Colonic mucosa (tissue), 4 donors: ENCODE data around the gene CRNKL1. TPM values are rescaled to one million over a fixed set of nuclear protein-coding genes. Genes with fewer than 3 reads are reported as not detected.

Source experiments
- DNase-seq: peaks from one replicate; pipeline ENCODE4 v3.0.0-alpha.2; 2020
- H3K27ac ChIP-seq: fragments of 200-600 bp; one replicate; pipeline ENCODE4 v1.8.0; 2021
- H3K27me3 ChIP-seq: fragments of 200-600 bp; one replicate; pipeline ENCODE4 v1.8.0; 2021
- H3K36me3 ChIP-seq: fragments of 200-600 bp; one replicate; pipeline ENCODE4 v1.8.0; 2021
- H3K4me1 ChIP-seq: fragments of 200-600 bp; one replicate; pipeline ENCODE4 v1.8.0; 2021; ENCODE audit warnings: mild to moderate bottlenecking
- H3K4me3 ChIP-seq: fragments of 200-600 bp; one replicate; pipeline ENCODE4 v1.8.0; 2021
- H3K9ac ChIP-seq, 2 donors: one replicate each; pipeline ENCODE4 v1.7.0; 2013; ENCODE audit warnings: control low read depth in 2 of 2, low read depth in 2 of 2, low read length in 2 of 2
- H3K9me3 ChIP-seq: fragments of 200-600 bp; one replicate; pipeline ENCODE4 v1.8.0; 2021
- intact Hi-C: fragments of 100-400 bp; cut with DNase I; formaldehyde crosslinking; loops from one replicate; pipeline ENCODE4 v1.14.1; 2022
- total RNA-seq, 2 donors: library from RNA; stranded (reverse); fragmentation: NEBNext Ultra II Directional in 1 of 2; extraction: Animal tissue kit (Norgen Biotek cat#: 25700) in 1 of 2; gene quantifications; one replicate each; pipeline ENCODE4 v1.2.1, GENCODE V29; 2021
- TF ChIP-seq, protein P1 (sequence below): fragments of 200-600 bp; IDR thresholded peaks from one replicate; pipeline ENCODE4 v1.8.0; 2022; ENCODE audit warnings: antibody characterized with exemption, mild to moderate bottlenecking
- donor health status: healthy.
- donor health status: DM: no; HTN: no; CAD: no.
- donor health status: DM: no; HTN: no; CAD: no.

Gene CRNKL1
- total RNA-seq = 10 to 100 TPM; 21.4 to 25.8 TPM

DNA sequence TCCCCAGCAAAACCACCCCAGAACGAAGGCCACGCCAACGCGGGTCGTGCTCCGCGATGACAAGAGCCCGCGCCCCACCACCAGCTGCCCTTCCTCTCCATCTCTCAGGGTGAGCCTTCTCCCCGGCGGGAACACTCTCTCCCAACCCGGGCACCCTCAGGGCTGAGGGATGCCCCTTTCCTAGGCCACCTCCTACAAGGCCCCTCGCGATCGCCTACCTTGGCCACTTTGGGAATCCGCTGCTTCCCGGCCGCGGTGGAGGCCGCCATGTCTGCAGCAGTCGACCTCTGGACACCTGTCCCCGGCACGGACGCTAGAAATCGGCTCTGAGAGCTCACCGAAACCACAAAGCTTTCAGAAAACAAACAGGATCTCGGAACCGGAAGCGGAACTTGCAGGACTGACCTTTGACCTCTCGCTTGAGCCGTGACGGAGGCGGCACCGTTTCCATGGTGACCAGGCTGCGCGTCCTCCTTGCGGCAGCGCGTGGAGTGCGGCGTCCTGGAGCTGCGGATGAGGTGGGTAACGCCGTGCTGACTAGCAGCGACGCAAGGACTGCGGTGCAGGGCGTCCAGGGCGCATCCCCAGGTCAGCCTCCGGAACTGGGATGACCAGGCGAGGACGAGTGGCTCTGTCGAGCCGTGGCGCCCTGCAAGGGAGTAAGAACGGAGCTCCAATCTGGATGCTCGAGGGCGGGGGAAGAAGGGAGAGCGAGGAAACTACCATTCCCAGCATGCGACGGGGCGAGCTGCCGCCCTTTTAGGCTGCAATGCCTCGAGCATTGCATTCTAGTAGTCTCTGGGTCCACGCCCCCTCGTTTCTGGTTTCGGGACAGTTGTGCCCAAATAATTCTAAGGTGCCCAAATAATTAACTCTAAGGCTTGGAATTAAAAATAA is at the start of gene CRNKL1, which contains the start of gene CFAP61:
Gene CRNKL1, minus strand, starts transcription at position 393 of the 897 bp plus-strand sequence. Its CDS starts 124 bp downstream, at position 269.
Gene CFAP61, plus strand, starts transcription at position 459 of the 897 bp plus-strand sequence. CDS start 4,122 bp downstream, outside the sequence.
- Histone ChIP-seq H3K9ac (peak within 1 kb of the TSS; percentile 82 to 88), H3K27ac (peak within 1 kb of the TSS; percentile 91), H3K4me1 (no peaks in the 10 kb centered on the region), H3K4me3 (peak within 1 kb of the TSS; percentile 73), H3K9me3 (no peaks in the 10 kb centered on the region), H3K27me3 (no peaks in the 10 kb centered on the region), H3K36me3 (peaks cover 3% of the 10 kb centered on the region)
- TF ChIP-seq, protein P1, sequence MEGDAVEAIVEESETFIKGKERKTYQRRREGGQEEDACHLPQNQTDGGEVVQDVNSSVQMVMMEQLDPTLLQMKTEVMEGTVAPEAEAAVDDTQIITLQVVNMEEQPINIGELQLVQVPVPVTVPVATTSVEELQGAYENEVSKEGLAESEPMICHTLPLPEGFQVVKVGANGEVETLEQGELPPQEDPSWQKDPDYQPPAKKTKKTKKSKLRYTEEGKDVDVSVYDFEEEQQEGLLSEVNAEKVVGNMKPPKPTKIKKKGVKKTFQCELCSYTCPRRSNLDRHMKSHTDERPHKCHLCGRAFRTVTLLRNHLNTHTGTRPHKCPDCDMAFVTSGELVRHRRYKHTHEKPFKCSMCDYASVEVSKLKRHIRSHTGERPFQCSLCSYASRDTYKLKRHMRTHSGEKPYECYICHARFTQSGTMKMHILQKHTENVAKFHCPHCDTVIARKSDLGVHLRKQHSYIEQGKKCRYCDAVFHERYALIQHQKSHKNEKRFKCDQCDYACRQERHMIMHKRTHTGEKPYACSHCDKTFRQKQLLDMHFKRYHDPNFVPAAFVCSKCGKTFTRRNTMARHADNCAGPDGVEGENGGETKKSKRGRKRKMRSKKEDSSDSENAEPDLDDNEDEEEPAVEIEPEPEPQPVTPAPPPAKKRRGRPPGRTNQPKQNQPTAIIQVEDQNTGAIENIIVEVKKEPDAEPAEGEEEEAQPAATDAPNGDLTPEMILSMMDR = no peak
- intact Hi-C loops = no loop called here
- peak; percentile 98 for DNase-seq

DNA sequence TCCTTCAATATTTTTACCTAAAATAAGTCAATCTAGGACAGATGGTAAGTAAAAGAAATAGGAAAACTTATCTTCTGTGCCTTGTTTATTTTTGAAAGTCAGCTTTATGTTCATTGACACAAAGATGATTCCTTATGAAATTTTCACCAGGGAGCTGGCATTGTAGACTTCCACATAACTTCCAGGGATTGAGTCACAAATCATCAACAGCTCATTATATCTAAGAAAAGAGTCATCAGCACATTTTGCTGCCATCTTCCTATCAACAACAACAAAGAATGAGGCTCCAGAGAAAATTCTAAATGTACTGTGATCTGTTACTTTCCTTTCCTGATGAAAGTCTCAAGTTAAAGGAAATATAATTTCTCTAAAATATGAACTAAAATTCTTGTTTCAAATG is 48.6 kb upstream of the CRNKL1 start:
- H3K4me3 ChIP-seq = no peak overlapping the region
- no peaks in the 10 kb centered on the region for H3K4me1 ChIP-seq
- H3K27ac ChIP-seq = no peak overlapping the region
- H3K9me3 ChIP-seq = no peaks in the 10 kb centered on the region
- no peak overlapping the region for H3K9ac ChIP-seq
- DNase-seq = no peak
- TF ChIP-seq, protein P1 = no peak
- H3K36me3 ChIP-seq = no peaks in the 10 kb centered on the region
- intact Hi-C loops = no loop called here
- no peaks in the 10 kb centered on the region for H3K27me3 ChIP-seq

DNA sequence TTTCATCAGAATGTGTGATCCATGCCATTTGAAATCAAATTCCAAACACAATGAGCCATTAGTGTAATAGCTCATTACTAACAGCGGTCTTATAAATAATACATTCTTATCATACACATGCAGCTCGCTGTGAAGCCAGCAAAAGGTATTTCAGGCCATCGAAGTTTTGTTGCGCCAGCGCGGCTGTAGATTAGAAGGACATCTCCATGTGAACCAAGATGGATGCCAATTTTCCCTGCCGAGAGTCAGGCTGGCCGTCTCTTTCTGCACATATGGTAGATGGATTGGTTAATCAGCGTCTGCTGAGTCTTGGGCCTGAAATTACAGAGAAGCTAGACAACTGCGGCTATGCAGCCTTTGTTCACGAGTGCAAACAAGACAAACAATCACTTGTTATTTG is 44.2 kb upstream of the CRNKL1 start:
- H3K4me3 ChIP-seq = no peak overlapping the region

DNA sequence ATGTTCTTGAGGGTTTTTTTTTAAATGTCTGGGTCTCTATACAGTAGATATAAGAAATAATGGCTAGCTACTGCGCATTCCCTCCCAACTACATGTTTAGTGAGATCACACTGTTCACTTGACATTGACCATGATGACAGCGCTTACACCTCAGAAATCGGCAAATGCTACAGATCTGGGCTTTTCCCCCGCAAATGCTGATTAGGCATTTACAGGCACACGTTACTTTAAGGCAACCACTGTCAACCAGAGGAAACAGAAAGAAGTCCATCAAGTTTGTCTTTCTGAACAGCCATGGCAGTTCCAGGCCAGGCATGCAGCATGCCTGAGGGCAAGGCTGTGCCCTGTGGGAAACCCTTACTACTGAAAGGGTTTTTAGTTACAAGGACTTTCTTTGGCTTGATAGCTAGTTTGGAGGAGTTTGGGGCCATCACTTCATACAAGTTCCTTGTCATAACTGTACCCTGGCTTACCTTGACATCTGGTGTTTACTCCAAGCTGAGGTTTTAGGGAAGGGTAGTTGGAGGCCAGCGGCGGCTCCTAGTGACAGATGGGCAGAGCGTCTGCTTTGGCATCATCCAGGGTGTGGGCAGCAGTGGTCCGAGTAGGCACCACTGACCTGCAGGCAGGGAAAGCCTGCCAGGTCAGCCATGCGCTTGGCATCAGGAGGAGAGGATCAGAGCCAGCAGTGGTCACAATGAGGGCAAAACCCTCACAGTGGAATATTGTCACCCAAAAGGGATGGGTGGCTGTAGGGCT is 43.0 kb upstream of the CRNKL1 start:
- Histone ChIP-seq H3K4me3 (no peak overlapping the region), H3K9ac (no peak overlapping the region), H3K9me3 (no peaks in the 10 kb centered on the region), H3K4me1 (no peaks in the 10 kb centered on the region), H3K36me3 (no peaks in the 10 kb centered on the region), H3K27me3 (no peaks in the 10 kb centered on the region), H3K27ac (no peak overlapping the region)
- intact Hi-C loops = no loop called here
- DNase-seq = no peak
- TF ChIP-seq, protein P1 = no peak

More for the DNA sequence above, 44.2 kb upstream of the CRNKL1 start:
- Histone ChIP-seq H3K9ac (no peak overlapping the region), H3K36me3 (no peaks in the 10 kb centered on the region), H3K9me3 (no peaks in the 10 kb centered on the region), H3K4me1 (no peaks in the 10 kb centered on the region), H3K27me3 (no peaks in the 10 kb centered on the region), H3K27ac (no peak overlapping the region)
- DNase-seq = no peak
- intact Hi-C loops = no loop called here
- TF ChIP-seq, protein P1 = no peak

GRCh38 chr20:20094410-20094809 is 42.1 kb upstream of the CRNKL1 start:
- Histone ChIP-seq H3K9me3 (no peaks in the 10 kb centered on the region), H3K4me1 (no peaks in the 10 kb centered on the region), H3K36me3 (no peaks in the 10 kb centered on the region), H3K9ac (no peak overlapping the region), H3K27me3 (no peaks in the 10 kb centered on the region), H3K27ac (no peak overlapping the region), H3K4me3 (no peak overlapping the region)
- no peak for DNase-seq
- intact Hi-C loops = no loop called here
- TF ChIP-seq, protein P1 = no peak
